HG03159 (cell line): Measurements from ENCODE around the gene CRTC1.
"Not testable (repeated sequence)": the region's sequence is repeated elsewhere in the genome, so short reads cannot be mapped to it uniquely, and the experiment has no call there.

Source experiments
- ATAC-seq: cut with Tn5 transposase; IDR thresholded peaks from one replicate; pipeline ENCODE4 v1.9.1; 2021; ENCODE audit warnings: mild to moderate bottlenecking, moderate library complexity; ENCODE audit not compliant: unreplicated experiment

Gene CRTC1

DNA sequence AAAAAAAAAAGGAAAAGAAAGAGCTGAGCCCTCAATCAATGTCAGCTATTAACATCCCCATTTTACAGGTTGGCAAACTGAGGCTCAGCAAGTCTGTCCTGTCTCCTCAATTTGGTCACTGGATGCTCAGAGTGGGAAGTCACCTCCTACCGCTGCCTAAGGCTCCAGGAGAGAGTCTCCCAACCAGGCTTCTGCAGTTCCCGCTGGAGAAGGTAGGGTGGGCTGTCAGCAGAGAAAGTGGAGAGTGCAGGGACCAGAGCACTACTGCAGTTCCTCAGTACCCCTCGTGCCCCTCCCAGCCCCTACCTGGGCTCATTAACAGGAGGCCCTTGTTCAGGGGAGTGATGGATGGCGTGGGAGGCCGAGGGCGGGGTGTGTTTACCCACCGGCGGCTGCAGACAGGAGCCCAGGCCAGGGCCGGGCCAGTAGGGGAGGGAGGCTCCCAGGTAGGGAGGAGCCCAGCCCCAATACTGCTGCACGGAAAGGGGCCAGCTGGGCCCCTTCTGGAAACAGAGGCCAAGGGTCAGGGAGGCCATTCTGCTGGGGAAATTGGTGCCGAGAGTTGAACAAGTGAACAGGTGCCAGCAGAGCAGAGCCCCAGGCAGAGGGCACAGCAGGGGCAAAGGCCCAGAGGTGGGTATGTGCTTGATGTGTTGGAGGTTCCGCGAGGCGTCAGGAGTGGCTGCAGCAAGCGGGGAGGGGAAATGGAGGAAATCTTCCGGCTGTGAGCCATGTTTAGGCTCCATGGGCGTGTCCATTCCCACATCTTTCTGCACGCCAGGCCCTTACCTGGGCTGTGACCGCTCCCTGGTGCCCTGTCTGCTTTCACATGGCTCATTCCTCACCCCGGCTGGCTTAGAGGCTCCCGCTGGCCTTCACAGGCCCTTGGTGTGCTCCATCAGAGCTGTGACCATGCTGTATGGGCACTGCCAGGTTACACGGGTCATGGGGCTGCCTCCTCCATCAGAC, 115.2 kb downstream of the CRTC1 start:
- no peak for ATAC-seq

DNA sequence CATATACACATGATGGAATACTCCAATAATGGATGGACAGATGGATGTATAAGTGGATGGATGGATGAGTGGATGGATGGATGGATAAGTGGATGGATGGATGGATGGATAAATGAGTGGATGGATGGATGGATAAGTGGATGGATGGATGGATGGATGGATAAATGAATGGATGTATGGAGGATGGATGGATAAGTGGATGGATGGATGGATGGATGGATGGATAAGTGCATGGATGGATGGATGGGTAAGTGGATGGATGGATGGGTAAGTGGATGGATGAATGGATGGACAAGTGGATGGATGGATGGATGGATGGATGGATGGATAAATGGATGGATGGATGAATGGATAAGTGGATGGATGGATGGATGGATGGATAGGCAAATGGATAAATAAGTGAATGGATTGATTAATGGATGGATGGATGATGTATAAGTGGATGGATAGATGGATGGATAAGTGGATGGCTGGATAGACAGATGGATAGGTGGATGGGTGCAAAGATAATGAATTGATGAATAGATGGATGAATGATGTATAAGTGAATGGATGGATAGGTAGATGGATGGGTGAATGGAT, 116.0 kb downstream of the CRTC1 start:
- no peak for ATAC-seq

DNA sequence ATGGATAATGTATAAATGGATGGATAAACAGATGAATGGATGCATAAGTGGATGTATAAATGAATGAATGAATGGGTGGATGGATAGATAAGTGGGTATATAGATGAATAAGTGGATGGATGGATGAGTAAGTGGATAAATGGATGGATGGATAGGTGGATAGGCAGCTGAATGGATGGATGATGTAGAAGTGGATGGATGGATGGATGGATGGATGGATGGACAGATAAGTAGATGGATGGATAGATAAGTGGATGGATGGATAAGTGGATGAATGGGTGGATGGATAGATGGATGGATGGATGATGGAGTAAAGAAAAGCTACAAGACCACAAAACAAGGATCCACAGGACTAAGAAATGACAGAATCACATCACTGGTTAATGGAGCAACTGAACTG, 116.6 kb downstream of the CRTC1 start:
- ATAC-seq = no peak

DNA sequence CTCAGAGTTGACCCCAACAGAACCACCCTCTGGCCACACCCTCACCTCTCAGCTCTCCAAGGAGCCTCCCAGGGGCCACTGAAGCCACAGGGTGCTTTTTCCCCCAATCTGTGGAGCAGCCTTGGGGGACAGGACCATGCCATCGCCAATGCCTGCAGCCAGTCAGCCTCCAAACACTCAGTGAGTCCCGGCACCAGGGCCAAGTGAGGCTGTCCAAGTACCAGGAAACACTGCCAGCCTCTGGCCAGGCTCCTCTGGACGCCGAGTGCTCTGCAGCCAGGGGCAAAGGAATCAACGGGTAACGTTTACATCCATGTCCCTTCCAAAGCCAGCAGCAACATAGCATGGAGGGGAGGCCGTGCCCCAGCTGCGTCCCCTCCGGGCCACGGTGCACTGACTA, 117.2 kb downstream of the CRTC1 start:
- ATAC-seq = no peak

DNA sequence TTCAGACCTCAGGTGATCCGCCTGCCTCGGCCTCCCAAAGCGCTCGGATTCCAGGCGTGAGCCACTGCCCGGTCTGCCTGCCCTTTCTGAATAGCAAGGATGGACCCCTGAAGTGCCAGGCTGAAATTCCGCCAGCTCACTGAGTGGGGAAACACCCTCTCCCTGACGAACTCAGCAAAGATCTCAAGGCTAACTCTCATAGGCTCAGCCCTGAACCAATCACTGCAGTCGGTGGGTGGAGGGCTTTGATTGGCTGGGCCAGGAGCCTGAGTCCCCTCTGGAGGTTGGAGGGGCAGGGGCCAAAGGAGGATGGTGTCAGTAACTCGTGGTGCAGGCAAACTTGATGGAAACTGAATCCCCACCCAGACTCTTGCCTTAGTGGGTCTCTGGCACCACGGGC, 118.9 kb downstream of the CRTC1 start:
- no peak for ATAC-seq

DNA sequence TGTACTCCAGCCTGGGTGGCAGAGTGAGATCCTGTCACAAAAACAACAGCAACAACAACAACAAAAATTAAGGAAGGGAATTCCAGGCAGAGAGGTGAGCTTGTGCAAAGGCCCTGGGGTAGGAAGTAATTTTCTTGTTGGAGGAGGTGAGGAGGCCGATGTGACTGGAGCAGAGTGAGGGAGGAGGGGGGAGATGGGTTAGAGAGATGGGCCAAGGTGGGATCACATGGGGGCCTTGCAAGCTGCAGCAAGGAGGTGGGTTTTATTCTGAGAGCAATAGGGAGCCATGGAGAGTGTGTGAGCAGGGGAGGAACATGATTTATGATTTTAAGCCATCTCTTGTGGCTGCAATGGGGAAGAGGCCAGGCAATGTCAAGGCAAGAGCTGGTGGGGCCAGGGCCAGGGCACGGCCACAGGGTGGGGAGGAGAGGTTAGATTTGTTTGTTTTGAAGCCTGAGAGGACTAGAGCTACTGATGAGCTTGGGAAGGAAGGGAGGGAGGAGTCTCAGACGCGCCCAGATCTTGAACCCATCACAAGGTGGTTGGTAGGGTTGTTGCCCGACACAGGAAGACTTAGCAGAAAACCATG, 120.2 kb downstream of the CRTC1 start:
- ATAC-seq = no peak

DNA sequence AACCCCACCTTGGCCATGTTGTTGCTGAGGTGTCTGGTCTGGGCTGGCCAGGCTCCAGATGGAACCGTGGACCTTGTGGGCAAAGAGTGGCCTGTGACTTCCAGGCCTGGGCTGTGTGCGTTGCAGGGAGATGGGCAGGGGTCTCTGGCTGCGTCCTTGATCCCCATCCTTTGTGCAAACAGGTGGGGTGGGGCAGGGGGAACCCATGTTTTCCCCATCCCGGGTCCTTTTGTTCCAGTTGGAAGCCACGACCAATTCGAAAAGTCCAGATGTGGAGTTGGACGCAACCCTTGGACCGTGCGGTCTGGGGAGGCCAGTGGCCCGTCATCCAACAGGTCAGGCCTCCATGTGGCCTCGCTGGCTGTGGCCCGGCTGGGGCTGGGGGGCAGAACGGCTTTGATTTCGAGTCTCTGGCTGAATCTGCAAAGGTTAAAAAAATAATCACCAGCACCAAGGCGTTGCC, 120.7 kb downstream of the CRTC1 start:
- ATAC-seq = no peak

DNA sequence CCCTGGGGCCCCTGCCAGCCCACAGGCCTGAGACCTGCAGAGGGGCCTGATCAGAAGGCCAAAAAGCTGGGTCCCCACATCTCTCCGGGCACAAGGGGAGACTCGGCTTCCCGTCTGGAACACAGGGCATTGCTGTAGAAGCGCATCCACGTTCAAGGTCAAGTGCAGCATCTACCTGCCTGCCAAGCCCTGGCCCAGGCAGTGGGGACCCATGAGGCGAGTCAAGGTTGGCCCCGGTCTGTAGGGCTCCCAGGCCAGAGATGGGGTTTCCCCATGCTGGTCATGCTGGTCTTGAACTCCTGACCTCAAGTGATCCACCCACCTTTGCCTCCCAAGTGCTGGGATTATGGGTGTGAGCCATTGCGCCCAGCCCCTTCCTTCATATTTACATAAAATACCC, 121.2 kb downstream of the CRTC1 start:
- ATAC-seq = no peak

DNA sequence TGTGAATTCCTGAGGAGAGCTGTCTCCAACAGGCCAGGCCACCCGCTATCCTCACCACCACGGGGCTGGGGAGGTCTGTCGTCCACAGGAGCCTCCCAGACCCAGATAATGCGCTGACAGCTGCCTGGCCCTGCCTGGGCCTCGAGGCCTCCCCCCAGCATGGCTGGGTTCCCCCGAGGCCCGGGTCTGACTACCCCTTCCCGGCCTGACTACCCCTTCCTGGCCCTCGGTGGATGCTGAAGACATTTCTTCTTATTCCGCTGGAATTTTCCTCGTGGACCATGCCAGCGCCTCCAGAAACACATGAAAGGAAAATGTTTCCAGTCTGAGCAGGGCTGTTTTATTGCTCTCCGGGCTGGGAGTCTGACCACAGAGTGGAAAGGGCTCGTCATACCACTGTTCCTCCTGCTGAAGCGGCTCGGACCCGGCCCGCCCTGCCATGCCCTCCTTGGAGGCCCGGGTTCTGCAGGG, 124.4 kb downstream of the CRTC1 start:
- ATAC-seq = no peak

DNA sequence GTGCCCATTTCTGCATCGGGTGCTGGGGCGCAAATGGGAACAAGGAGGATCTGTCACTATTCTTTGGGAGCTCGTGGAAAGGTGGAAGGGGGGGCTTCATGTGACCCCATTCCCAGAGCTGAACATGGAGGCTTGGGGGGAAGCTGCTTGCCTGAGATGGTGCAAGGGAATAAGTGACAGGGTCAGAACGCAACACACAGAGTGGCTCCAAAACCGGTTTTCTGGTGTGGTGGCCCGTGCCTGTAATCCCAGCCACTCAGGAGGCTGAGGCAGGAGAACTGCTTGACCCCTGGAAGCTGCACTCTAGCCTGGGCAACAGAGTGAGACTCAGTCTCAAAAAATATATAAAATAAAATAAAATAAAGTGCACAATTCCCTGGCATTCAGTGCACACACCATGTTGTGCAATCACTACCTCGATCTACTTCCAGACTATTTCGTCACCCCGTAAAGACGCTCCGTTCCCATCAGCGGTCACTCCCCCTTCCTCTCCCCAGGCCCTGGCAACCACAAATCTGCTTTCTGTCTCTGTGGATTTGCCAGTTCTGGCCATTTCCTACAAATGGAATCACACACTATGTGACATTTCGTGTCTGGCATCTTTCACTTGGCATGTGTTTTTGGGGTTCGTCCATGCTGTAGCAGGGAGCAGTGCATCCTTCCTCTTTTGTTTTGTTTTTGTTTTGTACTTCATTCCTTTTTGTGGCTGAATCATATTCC, 125.8 kb downstream of the CRTC1 start:
- no peak for ATAC-seq

DNA sequence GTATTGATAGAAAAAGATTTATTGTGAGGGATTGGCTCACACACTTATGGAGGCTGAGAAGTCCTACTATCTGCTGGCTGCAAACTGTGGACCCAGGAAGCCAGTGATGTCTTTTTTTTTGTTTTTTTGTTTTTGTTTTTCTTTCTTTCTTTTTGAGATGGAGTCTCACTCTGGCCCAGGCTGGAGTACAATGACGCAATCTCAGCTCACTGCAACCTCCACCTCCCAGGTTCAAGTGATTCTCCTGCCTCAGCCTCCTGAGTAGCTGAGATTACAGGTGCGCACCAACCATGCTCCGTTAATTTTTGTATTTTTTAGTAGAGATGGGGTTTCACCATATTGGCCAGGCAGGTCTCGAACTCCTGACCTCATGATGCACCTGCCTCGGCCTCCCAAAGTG, 128.2 kb downstream of the CRTC1 start:
- not testable (repeated sequence) for ATAC-seq

DNA sequence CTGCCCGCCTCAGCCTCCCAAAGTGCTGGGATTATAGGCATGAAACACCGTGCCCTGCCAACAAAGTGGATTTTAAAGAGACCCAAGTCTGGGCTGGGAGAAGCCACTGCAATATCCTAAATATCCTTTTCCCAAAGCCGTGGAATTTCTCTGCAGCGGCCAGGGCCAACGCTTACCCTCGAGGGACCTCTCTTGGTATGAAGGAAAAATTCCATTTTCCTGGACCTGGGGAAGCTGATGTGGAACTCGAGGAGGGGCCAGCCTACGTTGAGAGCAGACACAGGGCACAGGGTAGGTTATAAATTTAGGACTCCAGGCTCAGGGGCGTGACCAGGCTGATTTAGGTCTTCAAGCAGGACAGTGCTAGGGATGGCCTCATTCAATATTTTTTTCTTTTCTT, 130.6 kb downstream of the CRTC1 start:
- no peak for ATAC-seq

DNA sequence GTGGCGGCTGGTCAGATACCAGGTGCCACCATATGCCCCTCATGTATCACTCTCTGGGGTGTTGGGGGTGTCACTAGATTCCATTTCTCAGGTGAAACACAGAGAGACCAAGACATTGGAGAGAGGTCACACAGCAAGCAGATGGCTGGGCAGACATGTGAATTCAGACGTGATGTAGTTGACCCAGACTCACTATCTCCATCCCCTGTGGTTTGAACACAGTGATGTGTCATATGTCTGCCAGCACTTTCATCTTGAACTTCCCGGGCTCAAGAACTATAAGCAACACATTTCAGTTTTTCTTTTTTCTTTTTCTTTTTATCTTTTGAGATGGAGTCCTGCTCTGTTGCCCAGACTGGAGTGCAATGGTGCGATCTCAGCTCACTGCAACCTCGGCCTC, 132.2 kb downstream of the CRTC1 start:
- no peak for ATAC-seq

DNA sequence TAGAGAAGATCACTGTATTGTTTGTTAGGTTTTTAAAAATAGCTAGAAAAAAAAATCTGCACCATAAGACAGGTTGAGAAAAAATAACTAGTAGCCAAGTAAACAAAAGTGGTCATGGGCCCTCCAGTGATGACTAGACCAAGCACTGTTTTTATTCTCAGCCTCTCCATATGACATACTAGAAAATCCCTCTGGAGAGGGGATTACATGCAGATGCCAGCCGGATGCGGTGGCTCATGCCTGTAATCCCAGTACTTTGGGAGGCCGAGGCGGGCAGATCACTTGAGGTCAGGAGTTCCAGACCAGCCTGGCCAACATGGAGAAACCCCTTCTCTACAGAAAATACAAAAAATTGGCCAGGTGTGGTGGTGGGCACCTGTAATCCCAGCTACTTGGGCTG, 133.2 kb downstream of the CRTC1 start:
- ATAC-seq = not testable (repeated sequence)

DNA sequence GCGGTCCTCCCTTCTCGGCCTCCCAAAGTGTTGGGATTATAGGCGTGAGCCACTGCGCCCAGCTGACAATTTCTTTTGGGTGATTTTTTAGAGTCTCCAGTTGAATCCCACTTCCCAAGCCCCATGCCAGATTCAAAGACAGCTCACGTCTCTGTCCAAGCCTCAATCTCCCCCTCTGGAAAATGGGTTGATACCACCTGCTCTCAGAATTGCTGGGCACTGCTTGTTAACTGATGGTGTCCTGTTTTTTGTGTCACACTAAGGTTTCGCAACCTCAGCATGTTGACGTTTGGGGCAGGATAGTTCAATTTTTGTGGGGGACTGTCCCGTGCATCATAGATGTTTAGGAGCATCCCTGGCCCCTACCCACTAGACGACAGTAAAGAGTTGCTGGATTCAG, 134.1 kb downstream of the CRTC1 start:
- no peak for ATAC-seq

DNA sequence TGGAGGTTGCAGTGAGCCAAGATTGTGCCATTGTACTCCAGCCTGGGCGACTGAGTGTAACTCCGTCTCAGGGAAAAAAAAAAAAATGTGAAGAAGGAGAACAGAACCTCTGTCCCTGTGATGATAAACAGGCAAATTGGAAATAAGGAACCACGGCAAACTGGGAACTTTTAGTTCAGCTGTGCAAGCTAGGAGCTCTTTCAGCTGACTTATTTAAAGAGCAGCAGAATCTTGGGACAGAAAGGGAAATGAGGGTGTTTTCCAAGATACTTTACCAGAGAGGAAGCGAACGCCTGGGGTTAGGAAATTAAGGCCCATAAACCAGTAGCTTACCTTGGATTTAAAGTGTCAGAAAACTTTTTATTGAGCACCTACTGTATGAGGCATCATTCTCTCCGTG, 145.3 kb downstream of the CRTC1 start:
- ATAC-seq = no peak

DNA sequence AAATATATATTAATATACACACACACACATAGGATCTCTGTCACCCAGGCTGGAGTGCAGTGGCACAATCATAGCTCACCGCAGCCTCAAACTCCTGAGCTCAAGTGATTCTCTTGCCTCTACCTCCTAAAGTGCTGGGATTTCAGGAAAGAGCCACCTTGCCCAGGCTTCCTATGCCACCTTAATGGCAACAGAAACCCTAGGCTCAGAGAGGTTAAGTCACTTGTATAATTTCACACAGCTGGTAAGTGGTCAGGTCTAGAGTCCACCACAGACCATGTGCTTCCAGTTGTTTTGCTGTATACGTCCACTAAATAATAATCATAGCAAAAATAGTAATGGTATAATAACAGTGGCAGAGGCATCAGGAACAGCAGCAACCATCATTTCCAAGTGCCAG, 147.0 kb downstream of the CRTC1 start:
- ATAC-seq = no peak

DNA sequence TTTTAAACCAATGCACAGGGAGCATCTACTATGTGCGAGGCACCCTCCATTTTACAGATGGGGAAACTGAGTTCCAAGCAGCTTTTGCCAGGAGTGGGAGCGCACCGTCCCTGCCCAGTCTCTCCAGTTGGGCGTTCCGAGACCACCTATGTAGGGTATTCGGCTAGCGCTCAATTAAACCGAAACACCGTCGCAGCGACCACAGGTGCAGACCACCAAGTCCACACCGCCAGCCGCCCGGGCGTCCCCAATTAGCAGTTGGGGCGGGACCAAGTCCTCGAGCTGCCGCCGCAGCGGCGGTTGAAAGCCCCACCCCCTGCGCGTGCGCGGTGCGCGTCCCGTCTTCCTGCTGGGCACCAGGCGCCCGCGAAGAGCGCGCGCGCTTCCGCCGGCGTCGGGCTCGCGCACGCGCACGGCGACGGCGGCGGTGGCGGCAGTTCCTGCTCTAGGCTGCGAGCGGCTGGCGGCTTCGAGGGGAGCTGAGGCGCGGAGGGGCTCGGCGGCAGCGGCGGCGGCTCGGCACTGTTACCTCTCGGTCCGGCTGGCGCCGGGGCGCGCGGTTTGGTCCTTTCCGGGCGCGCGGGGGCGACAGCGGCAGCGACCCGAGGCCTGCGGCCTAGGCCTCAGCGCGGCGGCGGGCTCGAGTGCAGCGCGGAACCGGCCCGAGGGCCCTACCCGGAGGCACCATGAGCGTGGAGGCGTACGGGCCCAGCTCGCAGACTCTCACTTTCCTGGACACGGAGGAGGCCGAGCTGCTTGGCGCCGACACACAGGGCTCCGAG, 148.2 kb downstream of the CRTC1 start, which contains the start of gene UPF1:
UPF1 (plus strand) TSS at position 436 of the 782 bp plus-strand sequence; CDS start at position 687, 251 bp downstream.
- peak; percentile 76 for ATAC-seq
